Caco-2 (cell line): ENCODE results near the gene DPH1. TPM values are rescaled to one million over a fixed set of nuclear protein-coding genes. Genes with fewer than 3 reads are reported as not detected.
A peak's percentile ranks its signal among the peaks of the same experiment; 100 is the strongest.
"Not testable (repeated sequence)": the region's sequence is repeated elsewhere in the genome, so short reads cannot be mapped to it uniquely, and the experiment has no call there.

Experiments
- Bru-seq: library from RNA; stranded (reverse); fragments of 400-500 nt; gene quantifications from one replicate; lab custom pipeline; 2021; lab: Mats Ljungman, UMichigan
- BruChase-seq, 2 experiments: library from RNA; stranded (reverse); fragments of 400-500 nt; gene quantifications; one replicate each; lab custom pipeline; 2021; lab: Mats Ljungman, UMichigan
- BruUV-seq: library from RNA; stranded (reverse); fragments of 400-500 nt; replicated peaks from 2 replicates; lab custom pipeline; 2021; lab: Mats Ljungman, UMichigan
- CTCF ChIA-PET: fragments of 300-600 bp; sonication (Branson Sonifier 250); formaldehyde crosslinking; loops from one replicate; lab custom pipeline; 2022; ENCODE audit warnings: antibody characterized with exemption; lab: Charles Lee
- POLR2A ChIA-PET: fragments of 300-600 bp; sonication (Branson Sonifier 250); formaldehyde crosslinking; loops from one replicate; lab custom pipeline; 2022; ENCODE audit warnings: antibody characterized with exemption; lab: Charles Lee
- DNase-seq, 2 experiments: peaks; one replicate each; pipeline versions ENCODE4 v3.0.0 to v3.0.0-alpha.2; 2020 to 2022
- H3K27me3 ChIP-seq: replicated peaks from 2 replicates; pipeline ENCODE4 v1.6.0; 2011; ENCODE audit warnings: low read length; ENCODE audit not compliant: control insufficient read depth, insufficient read depth
- H3K36me3 ChIP-seq: 2 replicates; pipeline ENCODE4 v1.5.1; 2011; ENCODE audit warnings: low read length; ENCODE audit not compliant: control insufficient read depth, insufficient read depth
- H3K4me1 ChIP-seq: fragments of 250-450 bp; sonication (Bioruptor Pico); 2 replicates; pipeline ENCODE4 v1.5.1; 2020; ENCODE audit warnings: mild to moderate bottlenecking
- H3K4me3 ChIP-seq: 2 replicates; pipeline ENCODE4 v1.5.1; 2011; ENCODE audit warnings: low read depth, mild to moderate bottlenecking, control low read depth, low read length
- H3K9me3 ChIP-seq: fragments of 250-450 bp; sonication (Bioruptor Pico); 2 replicates; pipeline ENCODE4 v1.5.1; 2020; ENCODE audit warnings: mild to moderate bottlenecking, moderate library complexity
- H3K27ac Mint-ChIP-seq: one replicate; pipeline ENCODE4 v1.8.0; 2022; ENCODE audit warnings: mixed read lengths; ENCODE audit not compliant: unreplicated experiment
- H3K27me3 Mint-ChIP-seq: one replicate; pipeline ENCODE4 v1.8.0; 2022; ENCODE audit warnings: mixed read lengths; ENCODE audit not compliant: insufficient read depth, unreplicated experiment
- H3K36me3 Mint-ChIP-seq: one replicate; pipeline ENCODE4 v1.8.0; 2022; ENCODE audit warnings: mild to moderate bottlenecking, mixed read lengths; ENCODE audit not compliant: insufficient read depth, unreplicated experiment
- H3K4me1 Mint-ChIP-seq: one replicate; pipeline ENCODE4 v1.8.0; 2022; ENCODE audit warnings: low read depth, mixed read lengths; ENCODE audit not compliant: unreplicated experiment
- H3K4me3 Mint-ChIP-seq: one replicate; pipeline ENCODE4 v1.8.0; 2022; ENCODE audit warnings: mild to moderate bottlenecking, moderate library complexity, mixed read lengths; ENCODE audit not compliant: unreplicated experiment
- H3K9me3 Mint-ChIP-seq: one replicate; pipeline ENCODE4 v1.8.0; 2022; ENCODE audit warnings: mixed read lengths; ENCODE audit not compliant: unreplicated experiment
- CTCF ChIP-seq, 2 experiments: fragments of 200-600 bp in 1 of 2; IDR thresholded peaks; 1 replicate in 1 of 2; 2 replicates in 1 of 2; pipeline versions ENCODE4 v1.5.1 to v1.8.0; 2011 to 2022; ENCODE audit warnings: antibody characterized with exemption in 1 of 2, control low read depth in 1 of 2, inconsistent platforms in 1 of 2, low read depth in 1 of 2, low read length in 1 of 2, mild to moderate bottlenecking in 1 of 2, moderate library complexity in 1 of 2; ENCODE audit not compliant: insufficient read depth in 1 of 2, severe bottlenecking in 1 of 2, unreplicated experiment in 1 of 2
- intact Hi-C: fragments of 100-400 bp; cut with micrococcal nuclease; formaldehyde crosslinking; loops from one replicate; pipeline ENCODE4 v1.10.0; 2022; ENCODE audit not compliant: unreplicated experiment
- long read RNA-seq: library from polyadenylated mRNA; stranded (forward); transcript quantifications from one replicate; pipeline ENCODE4 v2.0.0, GENCODE V29; 2022
- total RNA-seq: library from RNA; stranded (reverse); gene quantifications from 2 replicates; pipeline ENCODE4 v1.2.3, GENCODE V29; 2022

DPH1 gene
- 52.0 and 52.8 TPM in 2 replicates for total RNA-seq
- percentile 60 among the genes with signal in this experiment for Bru-seq, nascent RNA
- BruChase-seq, experiment 1, labeled RNA remaining after a 2-hour chase = percentile 64 among the genes with signal in this experiment
- percentile 68 among the genes with signal in this experiment for BruChase-seq, experiment 2, labeled RNA remaining after a 6-hour chase
- long read RNA-seq, transcript DPH1-201 (13 exons, 2,221 nt) = major isoform, 62 of 96 reads
- long read RNA-seq, transcript DPH1-206 (13 exons, 1,733 nt) = minor isoform, 8 of 96 reads
- long read RNA-seq, partial matches to known transcripts = 6 of 96 reads
- long read RNA-seq, other reads (novel, unspliced or antisense) = 14 of 96 reads

- peak within 1 kb of the TSS; percentile 91 for H3K4me3 ChIP-seq
- CTCF ChIA-PET = interaction anchor here (0.6 to 3.2 kb wide), 3 partner anchors 94 to 968 kb away, joined by 3 to 23 read pairs (median 4); no protein-coding TSS in a partner anchor
- TF ChIP-seq CTCF (IDR thresholded peaks at IDR 0.05; ENCODE audit: insufficient read depth in 1 of 2, low read depth in 1 of 2, low read length in 1 of 2, severe bottlenecking in 1 of 2, unreplicated experiment in 1 of 2) = peak in 1 of 2 experiments; percentile 55
- no TSS peak for BruUV-seq
- POLR2A ChIA-PET = interaction anchor here (0.6 kb wide), 1 partner anchor 235 kb away, joined by 4 read pairs; no protein-coding TSS in a partner anchor
- no peaks in the 10 kb centered on the region for H3K9me3 Mint-ChIP-seq
- peak within 1 kb of the TSS; percentile 73 for H3K27ac Mint-ChIP-seq
- H3K4me3 Mint-ChIP-seq = peak within 1 kb of the TSS; percentile 96
- H3K36me3 Mint-ChIP-seq = peaks cover 5% of the 10 kb centered on the region
- no peaks in the 10 kb centered on the region; the same call in 1 of the 2 replicates for H3K36me3 ChIP-seq
- no peaks in the 10 kb centered on the region for H3K9me3 ChIP-seq
- peak; percentile 91 for DNase-seq
- no peaks in the 10 kb centered on the region for H3K27me3 ChIP-seq
- H3K4me1 ChIP-seq = peaks cover 7% of the 10 kb centered on the region; the same call in 1 of the 2 replicates
- peaks cover 6% of the 10 kb centered on the region for H3K27me3 Mint-ChIP-seq
- peaks cover 6% of the 10 kb centered on the region for H3K4me1 Mint-ChIP-seq
- intact Hi-C loops = loop anchor here (1.0 kb wide), 1 partner anchor 122 kb away; no protein-coding TSS in a partner anchor
Measured at GRCh38 chr17:2029911-2030778, at the start of gene DPH1. DPH1 (plus strand) TSS chr17:2030153; CDS start chr17:2030170, 17 bp downstream.

- H3K27me3 Mint-ChIP-seq = no peaks in the 10 kb centered on the region
- no peak overlapping the region for H3K4me3 Mint-ChIP-seq
- no TSS peak for BruUV-seq
- no peak for TF ChIP-seq CTCF (IDR thresholded peaks at IDR 0.05; ENCODE audit: insufficient read depth in 1 of 2, low read depth in 1 of 2, low read length in 1 of 2, severe bottlenecking in 1 of 2, unreplicated experiment in 1 of 2)
- intact Hi-C loops = no loop called here
- H3K9me3 ChIP-seq = no peaks in the 10 kb centered on the region
- no peak for DNase-seq
- POLR2A ChIA-PET = no interaction called here
- no peak overlapping the region for H3K27ac Mint-ChIP-seq
- H3K36me3 ChIP-seq = no peaks in the 10 kb centered on the region
- peaks cover 16% of the 10 kb centered on the region for H3K4me1 ChIP-seq
- no peaks in the 10 kb centered on the region for H3K36me3 Mint-ChIP-seq
- H3K4me1 Mint-ChIP-seq = peaks cover 14% of the 10 kb centered on the region
- no peaks in the 10 kb centered on the region for H3K27me3 ChIP-seq
- H3K9me3 Mint-ChIP-seq = no peaks in the 10 kb centered on the region
- H3K4me3 ChIP-seq = no peak overlapping the region
- CTCF ChIA-PET = interaction anchor here (0.7 to 2.2 kb wide), 2 partner anchors 49 to 72 kb away, joined by 5 to 6 read pairs; no protein-coding TSS in a partner anchor
Measured at GRCh38 chr17:1980665-1981250, 49.2 kb upstream of the DPH1 start.

GRCh38 chr17:1982793-1983366, 47.1 kb upstream of the DPH1 start:
- H3K27ac Mint-ChIP-seq, H3K36me3 ChIP-seq, intact Hi-C loops, H3K4me1 Mint-ChIP-seq, H3K4me3 ChIP-seq, H3K4me3 Mint-ChIP-seq, H3K9me3 ChIP-seq, H3K27me3 ChIP-seq, H3K27me3 Mint-ChIP-seq, H3K9me3 Mint-ChIP-seq, BruUV-seq, H3K36me3 Mint-ChIP-seq, DNase-seq: not testable (repeated sequence)
- ChIA-PET CTCF (interaction anchor here (0.8 to 2.2 kb wide), 2 partner anchors 42 to 74 kb away, joined by 3 to 6 read pairs; partner anchors contain the start of gene RTN4RL1), POLR2A (interaction anchor here (0.7 kb wide), 1 partner anchor 107 kb away, joined by 3 read pairs; no protein-coding TSS in a partner anchor)
- 0 out of 2 replicates have a peak, but pooled peaks cover 11% of the 10 kb centered on the region for H3K4me1 ChIP-seq
